Measurements from ENCODE around the gene FGF18.

DNA sequence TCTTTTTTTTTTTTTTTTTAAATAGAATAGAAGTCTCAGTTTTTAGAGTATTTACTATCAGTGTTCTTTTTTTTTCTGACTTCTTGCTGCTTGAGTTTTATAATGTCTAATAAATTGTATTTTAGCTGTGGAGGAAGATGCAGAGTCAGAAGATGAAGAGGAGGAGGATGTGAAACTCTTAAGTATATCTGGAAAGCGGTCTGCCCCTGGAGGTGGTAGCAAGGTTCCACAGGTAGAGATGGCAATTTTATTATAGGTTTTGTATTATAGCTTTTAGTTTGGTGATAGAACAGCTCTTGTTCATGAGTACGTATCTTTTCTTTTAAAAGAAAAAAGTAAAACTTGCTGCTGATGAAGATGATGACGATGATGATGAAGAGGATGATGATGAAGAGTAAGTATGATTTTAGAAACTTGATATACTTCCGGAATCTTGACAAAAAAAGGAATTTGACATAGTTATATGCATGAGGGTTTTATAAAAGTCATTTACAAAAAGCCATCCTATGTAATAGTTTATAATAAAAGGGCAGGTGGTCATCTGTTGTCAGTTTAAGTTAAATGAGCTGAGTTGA lies 26.8 kb upstream of the FGF18 start:
- TF ChIP-seq, protein P1, sequence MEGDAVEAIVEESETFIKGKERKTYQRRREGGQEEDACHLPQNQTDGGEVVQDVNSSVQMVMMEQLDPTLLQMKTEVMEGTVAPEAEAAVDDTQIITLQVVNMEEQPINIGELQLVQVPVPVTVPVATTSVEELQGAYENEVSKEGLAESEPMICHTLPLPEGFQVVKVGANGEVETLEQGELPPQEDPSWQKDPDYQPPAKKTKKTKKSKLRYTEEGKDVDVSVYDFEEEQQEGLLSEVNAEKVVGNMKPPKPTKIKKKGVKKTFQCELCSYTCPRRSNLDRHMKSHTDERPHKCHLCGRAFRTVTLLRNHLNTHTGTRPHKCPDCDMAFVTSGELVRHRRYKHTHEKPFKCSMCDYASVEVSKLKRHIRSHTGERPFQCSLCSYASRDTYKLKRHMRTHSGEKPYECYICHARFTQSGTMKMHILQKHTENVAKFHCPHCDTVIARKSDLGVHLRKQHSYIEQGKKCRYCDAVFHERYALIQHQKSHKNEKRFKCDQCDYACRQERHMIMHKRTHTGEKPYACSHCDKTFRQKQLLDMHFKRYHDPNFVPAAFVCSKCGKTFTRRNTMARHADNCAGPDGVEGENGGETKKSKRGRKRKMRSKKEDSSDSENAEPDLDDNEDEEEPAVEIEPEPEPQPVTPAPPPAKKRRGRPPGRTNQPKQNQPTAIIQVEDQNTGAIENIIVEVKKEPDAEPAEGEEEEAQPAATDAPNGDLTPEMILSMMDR (IDR thresholded peaks at IDR 0.05), result no peak
- TF ChIP-seq POLR2A (IDR thresholded peaks at IDR 0.05), result no peak

Measured in sigmoid colon (tissue), 3 donors.